HG03095 (cell line): ENCODE data around the gene RASSF6.
A peak's percentile ranks its signal among the peaks of the same experiment; 100 is the strongest.
"Not testable (repeated sequence)": the region's sequence is repeated elsewhere in the genome, so short reads cannot be mapped to it uniquely, and the experiment has no call there.

Source experiments
- ATAC-seq: cut with Tn5 transposase; IDR thresholded peaks from one replicate; pipeline ENCODE4 v1.9.1; 2021; ENCODE audit warnings: moderate library complexity; ENCODE audit not compliant: unreplicated experiment

RASSF6 gene

GRCh38 chr4:73613130-73613529, 7.1 kb downstream of the RASSF6 start:
- no peak for ATAC-seq

- no peak for ATAC-seq
Observed at GRCh38 chr4:73612032-73612431, 8.2 kb downstream of the RASSF6 start.

GRCh38 chr4:73609706-73610105, 10.5 kb downstream of the RASSF6 start:
- ATAC-seq, result no peak

GRCh38 chr4:73608689-73609594, 11.3 kb downstream of the RASSF6 start:
- no peak for ATAC-seq

- ATAC-seq, result no peak
Observed at GRCh38 chr4:73607375-73608033, 12.7 kb downstream of the RASSF6 start.

GRCh38 chr4:73606465-73606974, 13.7 kb downstream of the RASSF6 start:
- peak; percentile 79 for ATAC-seq

GRCh38 chr4:73603854-73604584, 16.2 kb downstream of the RASSF6 start:
- ATAC-seq, result no peak

GRCh38 chr4:73603271-73603710, 16.9 kb downstream of the RASSF6 start:
- no peak for ATAC-seq

- ATAC-seq, result no peak
Observed at GRCh38 chr4:73600954-73601353, 19.3 kb downstream of the RASSF6 start.

- ATAC-seq, result no peak
Observed at GRCh38 chr4:73599182-73599581, 21.1 kb downstream of the RASSF6 start.

- ATAC-seq, result no peak
Observed at GRCh38 chr4:73597594-73597993, 22.6 kb downstream of the RASSF6 start.

GRCh38 chr4:73597183-73597582, 23.1 kb downstream of the RASSF6 start:
- not testable (repeated sequence) for ATAC-seq

GRCh38 chr4:73596001-73596400, 24.2 kb downstream of the RASSF6 start:
- no peak for ATAC-seq

- no peak for ATAC-seq
Observed at GRCh38 chr4:73593631-73594241, 26.5 kb downstream of the RASSF6 start.

GRCh38 chr4:73589887-73590801, 30.1 kb downstream of the RASSF6 start:
- peak; percentile 93 for ATAC-seq

GRCh38 chr4:73589261-73589847, 30.9 kb downstream of the RASSF6 start:
- peak; percentile 27 for ATAC-seq

- ATAC-seq, result no peak
Observed at GRCh38 chr4:73588613-73589012, 31.6 kb downstream of the RASSF6 start.

GRCh38 chr4:73586666-73587065, 33.6 kb downstream of the RASSF6 start:
- no peak for ATAC-seq

- ATAC-seq, result no peak
Observed at GRCh38 chr4:73586040-73586439, 34.2 kb downstream of the RASSF6 start.
